CD14-positive monocyte (primary cell): ENCODE measurements around the gene GJC1. TPM values are rescaled to one million over a fixed set of nuclear protein-coding genes. Genes with fewer than 3 reads are reported as not detected.
A peak's percentile ranks its signal among the peaks of the same experiment; 100 is the strongest.

Experiments used
- DNase-seq, 3 donors: peaks; one replicate each; pipeline ENCODE4 v3.0.0-alpha.2; 2011 to 2022
- H2AFZ ChIP-seq: 2 replicates; pipeline ENCODE4 v1.6.0; 2012; ENCODE audit warnings: mild to moderate bottlenecking, low read depth, low read length, inconsistent platforms; ENCODE audit not compliant: insufficient read depth, poor library complexity, severe bottlenecking
- H3K27ac ChIP-seq, 2 donors: 1 replicate in 1 of 2; 2 replicates in 1 of 2; pipeline ENCODE4 v1.5.1; 2012 to 2013; ENCODE audit warnings: low read length in 2 of 2, control low read depth in 1 of 2, inconsistent platforms in 1 of 2, low read depth in 1 of 2, mild to moderate bottlenecking in 1 of 2
- H3K27me3 ChIP-seq, 2 donors: one replicate each; pipeline versions ENCODE4 v1.6.0 to v1.6.1; 2011 to 2013; ENCODE audit warnings: low read length in 2 of 2; ENCODE audit not compliant: control insufficient read depth in 2 of 2, insufficient read depth in 2 of 2
- H3K36me3 ChIP-seq, 2 donors: replicated peaks in 1 of 2; 1 replicate in 1 of 2; 2 replicates in 1 of 2; pipeline versions ENCODE4 v1.5.1 to v1.6.1; 2012 to 2013; ENCODE audit warnings: low read length in 2 of 2, control low read depth in 1 of 2, inconsistent platforms in 1 of 2, mild to moderate bottlenecking in 1 of 2; ENCODE audit not compliant: insufficient read depth in 2 of 2, control insufficient read depth in 1 of 2
- H3K4me1 ChIP-seq, 2 donors: 1 replicate in 1 of 2; 2 replicates in 1 of 2; pipeline versions ENCODE4 v1.5.1 to v1.6.1; 2012 to 2013; ENCODE audit warnings: low read length in 2 of 2, control low read depth in 1 of 2, inconsistent platforms in 1 of 2, mild to moderate bottlenecking in 1 of 2, moderate library complexity in 1 of 2; ENCODE audit not compliant: insufficient read depth in 2 of 2, control insufficient read depth in 1 of 2
- H3K4me2 ChIP-seq: replicated peaks from 2 replicates; pipeline ENCODE3; 2012; ENCODE audit warnings: low read length, moderate library complexity, mild to moderate bottlenecking; ENCODE audit not compliant: poor library complexity, severe bottlenecking; ENCODE audit errors: extremely low read depth
- H3K4me3 ChIP-seq, 3 experiments: fragments of 200-600 bp in 1 of 3; sonication (generic) in 1 of 3; replicated peaks in 1 of 3; 1 replicate in 2 of 3; 2 replicates in 1 of 3; pipeline ENCODE4 v1.5.1; 2011 to 2013; ENCODE audit warnings: low read length in 3 of 3, mild to moderate bottlenecking in 3 of 3, control low read depth in 2 of 3, low read depth in 2 of 3, inconsistent platforms in 1 of 3, moderate library complexity in 1 of 3
- H3K79me2 ChIP-seq: 2 replicates; pipeline ENCODE4 v1.6.0; 2012; ENCODE audit warnings: mild to moderate bottlenecking, control low read depth, inconsistent platforms, low read length, moderate library complexity; ENCODE audit not compliant: insufficient read depth
- H3K9ac ChIP-seq: 2 replicates; pipeline ENCODE4 v1.6.0; 2017; ENCODE audit warnings: low read length, mild to moderate bottlenecking; ENCODE audit not compliant: insufficient read depth, poor library complexity, severe bottlenecking
- H3K9me3 ChIP-seq, 2 donors: replicated peaks in 1 of 2; 1 replicate in 1 of 2; 2 replicates in 1 of 2; pipeline versions ENCODE4 v1.5.1 to v1.6.1; 2012 to 2013; ENCODE audit warnings: low read length in 2 of 2, control low read depth in 1 of 2; ENCODE audit not compliant: control insufficient read depth in 1 of 2, insufficient read depth in 1 of 2
- H4K20me1 ChIP-seq: 2 replicates; pipeline ENCODE4 v1.6.0; 2012; ENCODE audit warnings: mild to moderate bottlenecking, low read length, control low read depth, moderate library complexity; ENCODE audit not compliant: insufficient read depth
- H3K27ac Mint-ChIP-seq, 7 donors: one replicate each; pipeline ENCODE4 v1.8.0; 2020; ENCODE audit warnings: mild to moderate bottlenecking in 7 of 7, mixed read lengths in 7 of 7, moderate library complexity in 6 of 7, inconsistent platforms in 2 of 7
- H3K27me3 Mint-ChIP-seq, 3 donors: one replicate each; pipeline ENCODE4 v1.8.0; 2021 to 2022; ENCODE audit warnings: low read depth in 3 of 3, mild to moderate bottlenecking in 3 of 3, mixed read lengths in 3 of 3, moderate library complexity in 3 of 3, inconsistent platforms in 1 of 3
- H3K36me3 Mint-ChIP-seq, 2 donors: one replicate each; pipeline ENCODE4 v1.8.0; 2020; ENCODE audit warnings: mixed read lengths in 2 of 2, inconsistent platforms in 1 of 2, mild to moderate bottlenecking in 1 of 2
- H3K4me1 Mint-ChIP-seq: one replicate; pipeline ENCODE4 v1.8.0; 2020; ENCODE audit warnings: mild to moderate bottlenecking, mixed read lengths
- H3K4me3 Mint-ChIP-seq, 2 donors: one replicate each; pipeline ENCODE4 v1.8.0; 2020; ENCODE audit warnings: mild to moderate bottlenecking in 2 of 2, mixed read lengths in 2 of 2, moderate library complexity in 1 of 2
- H3K9me3 Mint-ChIP-seq, 7 donors: one replicate each; pipeline ENCODE4 v1.8.0; 2020 to 2022; ENCODE audit warnings: mixed read lengths in 7 of 7, mild to moderate bottlenecking in 6 of 7, moderate library complexity in 6 of 7, inconsistent platforms in 2 of 7
- WGBS: methylation state at CpG from one replicate; pipeline ENCODE4 v1.1.5; 2013; ENCODE audit warnings: missing lambda C conversion rate; ENCODE audit not compliant: insufficient coverage; 5-methylcytosine and 5-hydroxymethylcytosine counted together
- intact Hi-C, 2 donors: fragments of 100-400 bp; cut with micrococcal nuclease; formaldehyde crosslinking; loops; one replicate each; pipeline versions ENCODE4 v1.15.0 to v1.15.1; 2023
- polyA plus RNA-seq, 3 donors: library from polyadenylated mRNA; depleted of rRNA in 1 of 3; unstranded in 2 of 3; stranded (reverse) in 1 of 3; fragments of 300-500 nt in 2 of 3; fragments of >200 nt in 1 of 3; fragmentation: Illumina TruSeq in 2 of 3; gene quantifications; 1 replicate in 2 of 3; 2 replicates in 1 of 3; pipeline ENCODE4 v1.2.3, GENCODE V29; 2012 to 2021
- TF ChIP-seq, protein P1 (sequence below): fragments of 200-600 bp; IDR thresholded peaks from one replicate; pipeline ENCODE4 v1.8.0; 2022; ENCODE audit warnings: antibody characterized with exemption, mild to moderate bottlenecking

The GJC1 gene
- polyA plus RNA-seq, 3 donors = not detected

DNA sequence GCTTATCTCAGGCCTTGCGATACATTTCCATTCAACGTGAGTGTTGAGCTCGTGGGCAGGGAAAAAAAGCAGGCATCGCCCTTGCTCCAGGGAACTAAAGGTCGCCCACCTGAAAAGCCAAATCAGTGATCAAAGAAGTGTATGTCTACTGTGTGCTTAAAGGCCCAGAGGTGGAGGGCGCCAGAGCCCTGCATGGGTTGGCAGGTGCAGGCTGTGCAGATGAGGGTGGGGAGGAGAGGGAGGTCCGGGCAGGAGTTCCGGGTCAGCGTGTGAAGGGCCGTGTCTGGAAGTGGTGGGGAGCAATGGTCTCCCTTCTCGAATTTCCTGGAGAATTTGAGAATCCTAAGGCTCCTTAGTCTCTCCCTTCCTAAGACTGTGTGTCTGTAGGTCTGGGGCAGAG is 64.1 kb downstream of the GJC1 start:
- Histone ChIP-seq H3K79me2 (no peaks in the 10 kb centered on the region), H3K27ac (no peak overlapping the region), H4K20me1 (no peaks in the 10 kb centered on the region), H2AFZ (no peak overlapping the region), H3K4me1 (peaks cover 3 to 6% of the 10 kb centered on the region in 2 donors), H3K4me3 (no peak overlapping the region), H3K9ac (no peak overlapping the region), H3K4me2 (no peak overlapping the region), H3K27me3 (no peaks in the 10 kb centered on the region), H3K36me3 (no peaks in the 10 kb centered on the region), H3K9me3 (no peaks in the 10 kb centered on the region)
- peaks cover 9% of the 10 kb centered on the region for H3K4me1 Mint-ChIP-seq
- peaks cover 8 to 14% (median 10%) of the 10 kb centered on the region in 3 donors for H3K27me3 Mint-ChIP-seq
- H3K9me3 Mint-ChIP-seq = peaks cover 0 to 2% (median 0%) of the 10 kb centered on the region in 7 donors
- intact Hi-C loops = no loop called here
- DNase-seq = no peak
- peak overlapping the region in 1 of 7 donors; percentile 25 for H3K27ac Mint-ChIP-seq
- WGBS = 100% methylated on average over 6 of the region's 11 CpGs
- no peaks in the 10 kb centered on the region for H3K36me3 Mint-ChIP-seq
- TF ChIP-seq, protein P1, sequence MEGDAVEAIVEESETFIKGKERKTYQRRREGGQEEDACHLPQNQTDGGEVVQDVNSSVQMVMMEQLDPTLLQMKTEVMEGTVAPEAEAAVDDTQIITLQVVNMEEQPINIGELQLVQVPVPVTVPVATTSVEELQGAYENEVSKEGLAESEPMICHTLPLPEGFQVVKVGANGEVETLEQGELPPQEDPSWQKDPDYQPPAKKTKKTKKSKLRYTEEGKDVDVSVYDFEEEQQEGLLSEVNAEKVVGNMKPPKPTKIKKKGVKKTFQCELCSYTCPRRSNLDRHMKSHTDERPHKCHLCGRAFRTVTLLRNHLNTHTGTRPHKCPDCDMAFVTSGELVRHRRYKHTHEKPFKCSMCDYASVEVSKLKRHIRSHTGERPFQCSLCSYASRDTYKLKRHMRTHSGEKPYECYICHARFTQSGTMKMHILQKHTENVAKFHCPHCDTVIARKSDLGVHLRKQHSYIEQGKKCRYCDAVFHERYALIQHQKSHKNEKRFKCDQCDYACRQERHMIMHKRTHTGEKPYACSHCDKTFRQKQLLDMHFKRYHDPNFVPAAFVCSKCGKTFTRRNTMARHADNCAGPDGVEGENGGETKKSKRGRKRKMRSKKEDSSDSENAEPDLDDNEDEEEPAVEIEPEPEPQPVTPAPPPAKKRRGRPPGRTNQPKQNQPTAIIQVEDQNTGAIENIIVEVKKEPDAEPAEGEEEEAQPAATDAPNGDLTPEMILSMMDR = no peak
- H3K4me3 Mint-ChIP-seq = no peak overlapping the region

DNA sequence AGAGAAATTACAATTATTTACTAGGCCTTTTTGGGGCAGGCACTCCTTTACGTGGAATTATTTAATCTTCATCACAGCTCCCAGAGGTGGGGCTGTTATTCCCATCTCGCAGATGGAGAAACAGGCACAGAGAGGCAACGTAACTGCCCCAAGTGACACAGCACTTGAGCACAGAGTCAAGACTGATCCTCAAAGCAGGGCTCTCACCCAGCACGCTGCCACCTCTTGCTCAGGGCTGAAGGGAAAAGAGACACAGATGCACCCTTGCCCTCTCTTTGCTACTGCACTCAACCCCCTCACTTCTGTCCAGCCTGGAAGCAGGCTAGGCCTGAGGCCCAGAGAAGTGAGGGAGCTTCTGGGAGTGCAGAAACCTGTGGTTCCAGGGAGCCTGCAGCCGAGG is 66.9 kb downstream of the GJC1 start:
- peaks cover 5 to 8% of the 10 kb centered on the region in 2 donors for H3K4me1 ChIP-seq
- no peak for DNase-seq
- no peaks in the 10 kb centered on the region for H4K20me1 ChIP-seq
- no peak overlapping the region for H3K27ac ChIP-seq
- peaks cover 9 to 22% of the 10 kb centered on the region in 2 donors for H3K27me3 ChIP-seq
- peaks cover 2% of the 10 kb centered on the region for H3K4me1 Mint-ChIP-seq
- H3K27ac Mint-ChIP-seq = no peak overlapping the region
- H3K9ac ChIP-seq = no peak overlapping the region
- TF ChIP-seq, protein P1 = no peak
- H2AFZ ChIP-seq = no peak overlapping the region
- H3K79me2 ChIP-seq = no peaks in the 10 kb centered on the region
- H3K27me3 Mint-ChIP-seq = peaks cover 20 to 37% (median 21%) of the 10 kb centered on the region in 3 donors
- WGBS = 90% methylated on average over 5 of the region's 5 CpGs
- H3K36me3 Mint-ChIP-seq = no peaks in the 10 kb centered on the region
- intact Hi-C loops = no loop called here
- H3K9me3 ChIP-seq = peaks cover 0 to 2% of the 10 kb centered on the region in 2 donors
- H3K4me2 ChIP-seq = no peak overlapping the region
- H3K4me3 Mint-ChIP-seq = no peak overlapping the region
- peaks cover 0 to 1% (median 0%) of the 10 kb centered on the region in 7 donors for H3K9me3 Mint-ChIP-seq
- H3K36me3 ChIP-seq = no peaks in the 10 kb centered on the region
- no peak overlapping the region for H3K4me3 ChIP-seq
